Measurements from ENCODE around the gene TMA7B. TPM values are rescaled to one million over a fixed set of nuclear protein-coding genes. Genes with fewer than 3 reads are reported as not detected.

The TMA7B gene
- total and polyA plus RNA-seq, 2 donors (not counting 3 experiments of a cell fraction or from before 2014, with no cell fraction given) = not detected

DNA sequence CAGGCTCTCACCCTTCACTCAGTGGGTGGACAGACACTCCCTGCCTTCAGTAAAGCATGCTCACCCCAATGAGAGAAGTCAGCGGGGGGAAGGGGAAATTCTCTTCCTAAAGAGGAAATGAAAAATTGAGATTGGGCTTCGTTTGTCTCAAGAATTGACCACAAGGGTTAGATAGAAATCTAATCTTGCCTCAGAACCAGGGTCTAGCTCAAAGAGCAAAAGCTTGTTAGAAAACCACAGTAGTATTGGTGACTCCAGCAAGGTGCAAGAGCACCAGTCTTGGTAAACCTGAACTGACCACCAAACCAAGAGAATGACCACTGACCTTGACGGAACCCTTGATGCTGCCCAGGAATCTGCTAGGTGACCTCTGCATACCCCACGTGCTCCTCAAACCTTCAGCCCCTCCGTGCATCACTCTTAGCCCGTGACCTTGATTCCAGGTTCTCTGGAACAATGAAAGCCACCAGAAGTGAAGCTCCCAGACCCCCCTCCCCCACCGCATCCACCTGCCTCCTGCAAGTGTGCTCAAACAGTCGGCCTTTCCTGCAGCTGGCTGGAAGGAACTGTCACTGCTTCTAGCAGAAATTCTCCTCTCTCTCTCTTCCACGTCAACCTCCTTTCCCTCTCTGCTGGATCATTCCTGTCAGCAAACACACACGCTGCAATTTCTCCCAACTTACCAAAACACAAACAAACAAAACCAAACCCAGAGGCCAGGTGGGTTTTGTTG lies 3.1 kb upstream of the TMA7B start:
- DNase-seq (ENCODE audit: low read depth, low spot score) (no peak), FAIRE-seq (no peak)
- Histone ChIP-seq H3K79me2 (ENCODE audit: control insufficient read depth, insufficient read depth, low read length) (no peaks in the 10 kb centered on the region), H3K4me2 (ENCODE audit: insufficient read depth, low read length) (no peak overlapping the region), H3K4me3 (replicated peaks in 1 of 3; ENCODE audit: insufficient read depth in 1 of 3, low read depth in 1 of 3, low read length in 3 of 3) (no peak overlapping the region), H3K27me3 (ENCODE audit: control insufficient read depth in 2 of 2, insufficient read depth in 2 of 2, low read length in 2 of 2) (no peaks in the 10 kb centered on the region), H3K4me1 (ENCODE audit: control insufficient read depth, extremely low read depth, insufficient read depth, low read length) (peaks cover 3% of the 10 kb centered on the region), H3K27ac (ENCODE audit: insufficient read depth, low read depth, low read length) (no peak overlapping the region), H2AFZ (ENCODE audit: low read depth, low read length) (no peak overlapping the region), H3K36me3 (ENCODE audit: control insufficient read depth in 2 of 2, extremely low read depth in 1 of 2, insufficient read depth in 2 of 2, low read length in 2 of 2) (no peaks in the 10 kb centered on the region), H3K9me1 (replicated peaks; ENCODE audit: control insufficient read depth, extremely low read depth, insufficient read depth, low read length) (no peaks in the 10 kb centered on the region), H3K9ac (replicated peaks; ENCODE audit: extremely low read depth, insufficient read depth, low read length) (no peak overlapping the region), H4K20me1 (replicated peaks; ENCODE audit: control insufficient read depth, extremely low read depth, insufficient read depth, low read length) (no peaks in the 10 kb centered on the region), H3K9me3 (replicated peaks; ENCODE audit: control insufficient read depth, insufficient read depth, low read length) (no peaks in the 10 kb centered on the region)
- TF ChIP-seq EZH2 (IDR thresholded peaks at IDR 0.05; ENCODE audit: borderline replicate concordance, low read depth, low read length, severe bottlenecking) (no peak), JUN (IDR thresholded peaks at IDR 0.05; ENCODE audit: borderline replicate concordance, insufficient read depth, insufficient read length, low read depth) (no peak), POLR2A (IDR thresholded peaks at IDR 0.05; ENCODE audit: low read depth, low read length) (no peak), GATA2 (IDR thresholded peaks at IDR 0.05; ENCODE audit: insufficient read depth, insufficient read length, low read depth, low read length) (no peak)
- no TSS peak for BruUV-seq (replicated peaks)
- intact Hi-C loops (cut with micrococcal nuclease) (no loop called here), dilution Hi-C loops (cut with MboI; ENCODE audit: extremely low pct_ligation_motif_present, low sequenced_read_pairs) (no loop called here)
- POLR2A ChIA-PET = no interaction called here
- CTCF ChIA-PET = interaction anchor here (1.4 kb wide), 1 partner anchor 68 kb away, joined by 3 read pairs; no protein-coding TSS in a partner anchor

DNA sequence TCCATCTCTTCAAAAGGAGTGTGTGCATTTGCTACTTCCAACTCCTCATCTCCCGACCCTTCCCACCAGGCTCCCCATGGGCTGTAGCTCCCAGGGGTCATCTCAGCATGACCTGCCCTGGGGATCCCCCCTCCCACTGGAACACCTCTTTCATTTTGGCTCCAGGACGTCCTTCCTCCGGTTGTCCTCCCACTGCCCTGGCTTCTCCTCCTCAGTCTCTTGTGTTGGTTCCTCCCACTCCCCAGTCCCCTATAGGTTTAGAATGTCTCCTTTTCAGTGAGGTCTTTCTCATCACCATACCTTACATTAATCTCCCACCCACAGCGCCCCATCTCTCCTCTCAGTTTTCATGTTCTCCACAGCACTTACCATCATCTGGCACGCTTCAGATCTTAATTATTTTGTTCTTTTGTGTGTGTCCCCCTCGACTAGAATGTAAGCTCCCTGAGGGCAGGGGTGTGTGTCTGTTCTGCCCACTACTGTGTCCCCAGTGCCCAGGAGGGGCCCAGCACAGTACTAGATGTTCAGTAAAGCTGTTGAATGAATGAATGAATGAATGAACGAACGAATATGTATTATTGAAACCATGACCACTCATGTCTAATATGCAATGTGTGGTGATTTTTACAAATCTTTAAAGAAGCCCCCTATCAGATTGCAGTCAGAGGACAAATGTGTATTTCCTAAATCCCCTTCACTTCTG lies 2.0 kb upstream of the TMA7B start:
- H3K9me1 ChIP-seq (replicated peaks; ENCODE audit: control insufficient read depth, extremely low read depth, insufficient read depth, low read length) = no peaks in the 10 kb centered on the region
- no peaks in the 10 kb centered on the region for H4K20me1 ChIP-seq (replicated peaks; ENCODE audit: control insufficient read depth, extremely low read depth, insufficient read depth, low read length)
- no peak overlapping the region for H3K27ac ChIP-seq (ENCODE audit: insufficient read depth, low read depth, low read length)
- no peak for DNase-seq (ENCODE audit: low read depth, low spot score)
- TF ChIP-seq, protein P1, sequence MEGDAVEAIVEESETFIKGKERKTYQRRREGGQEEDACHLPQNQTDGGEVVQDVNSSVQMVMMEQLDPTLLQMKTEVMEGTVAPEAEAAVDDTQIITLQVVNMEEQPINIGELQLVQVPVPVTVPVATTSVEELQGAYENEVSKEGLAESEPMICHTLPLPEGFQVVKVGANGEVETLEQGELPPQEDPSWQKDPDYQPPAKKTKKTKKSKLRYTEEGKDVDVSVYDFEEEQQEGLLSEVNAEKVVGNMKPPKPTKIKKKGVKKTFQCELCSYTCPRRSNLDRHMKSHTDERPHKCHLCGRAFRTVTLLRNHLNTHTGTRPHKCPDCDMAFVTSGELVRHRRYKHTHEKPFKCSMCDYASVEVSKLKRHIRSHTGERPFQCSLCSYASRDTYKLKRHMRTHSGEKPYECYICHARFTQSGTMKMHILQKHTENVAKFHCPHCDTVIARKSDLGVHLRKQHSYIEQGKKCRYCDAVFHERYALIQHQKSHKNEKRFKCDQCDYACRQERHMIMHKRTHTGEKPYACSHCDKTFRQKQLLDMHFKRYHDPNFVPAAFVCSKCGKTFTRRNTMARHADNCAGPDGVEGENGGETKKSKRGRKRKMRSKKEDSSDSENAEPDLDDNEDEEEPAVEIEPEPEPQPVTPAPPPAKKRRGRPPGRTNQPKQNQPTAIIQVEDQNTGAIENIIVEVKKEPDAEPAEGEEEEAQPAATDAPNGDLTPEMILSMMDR (IDR thresholded peaks at IDR 0.05; ENCODE audit: extremely low read depth in 1 of 2, insufficient read depth in 1 of 2, low read depth in 1 of 2, low read length in 2 of 2) = no peak
- TF ChIP-seq POLR2A (IDR thresholded peaks at IDR 0.05; ENCODE audit: low read depth, low read length) (no peak), GATA2 (IDR thresholded peaks at IDR 0.05; ENCODE audit: insufficient read depth, insufficient read length, low read depth, low read length) (no peak), JUN (IDR thresholded peaks at IDR 0.05; ENCODE audit: borderline replicate concordance, insufficient read depth, insufficient read length, low read depth) (no peak), EZH2 (IDR thresholded peaks at IDR 0.05; ENCODE audit: borderline replicate concordance, low read depth, low read length, severe bottlenecking) (no peak), FOS (IDR thresholded peaks at IDR 0.05; ENCODE audit: borderline replicate concordance, insufficient read depth, low read length) (no peak), POLR2AphosphoS5 (IDR thresholded peaks at IDR 0.05; ENCODE audit: insufficient read depth, low read depth, low read length) (no peak), MYC (IDR thresholded peaks at IDR 0.05; ENCODE audit: low read depth, low read length) (no peak)
- TF ChIP-seq, protein P2, sequence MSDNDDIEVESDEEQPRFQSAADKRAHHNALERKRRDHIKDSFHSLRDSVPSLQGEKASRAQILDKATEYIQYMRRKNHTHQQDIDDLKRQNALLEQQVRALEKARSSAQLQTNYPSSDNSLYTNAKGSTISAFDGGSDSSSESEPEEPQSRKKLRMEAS (IDR thresholded peaks at IDR 0.05; ENCODE audit: insufficient read depth, insufficient read length) = no peak
- no peaks in the 10 kb centered on the region for H3K9me3 ChIP-seq (replicated peaks; ENCODE audit: control insufficient read depth, insufficient read depth, low read length)
- intact Hi-C loops (cut with micrococcal nuclease) (loop anchor here (2.0 kb wide), 1 partner anchor 67 kb away; no protein-coding TSS in a partner anchor), dilution Hi-C loops (cut with MboI; ENCODE audit: extremely low pct_ligation_motif_present, low sequenced_read_pairs) (no loop called here)
- POLR2A ChIA-PET = no interaction called here
- H3K9ac ChIP-seq (replicated peaks; ENCODE audit: extremely low read depth, insufficient read depth, low read length) = no peak overlapping the region
- H3K27me3 ChIP-seq (ENCODE audit: control insufficient read depth in 2 of 2, insufficient read depth in 2 of 2, low read length in 2 of 2) = no peaks in the 10 kb centered on the region
- CTCF ChIA-PET = no interaction called here
- peaks cover 3% of the 10 kb centered on the region for H3K4me1 ChIP-seq (ENCODE audit: control insufficient read depth, extremely low read depth, insufficient read depth, low read length)
- H3K4me3 ChIP-seq (replicated peaks in 1 of 3; ENCODE audit: insufficient read depth in 1 of 3, low read depth in 1 of 3, low read length in 3 of 3) = no peak overlapping the region
- FAIRE-seq = no peak
- no peaks in the 10 kb centered on the region for H3K36me3 ChIP-seq (ENCODE audit: control insufficient read depth in 2 of 2, extremely low read depth in 1 of 2, insufficient read depth in 2 of 2, low read length in 2 of 2)
- H3K79me2 ChIP-seq (ENCODE audit: control insufficient read depth, insufficient read depth, low read length) = no peaks in the 10 kb centered on the region
- H3K4me2 ChIP-seq (ENCODE audit: insufficient read depth, low read length) = no peak overlapping the region
- no TSS peak for BruUV-seq (replicated peaks)
- H2AFZ ChIP-seq (ENCODE audit: low read depth, low read length) = no peak overlapping the region

All from endothelial cell of umbilical vein (primary cell).